ENCODE measurements around the gene PPFIBP2.

PPFIBP2 gene

GRCh38 chr11:7555052-7555699, 41.4 kb downstream of the PPFIBP2 start:
- FAIRE-seq: no peak

GRCh38 chr11:7558046-7558445, 44.2 kb downstream of the PPFIBP2 start:
- FAIRE-seq: no peak

GRCh38 chr11:7559398-7560283, 45.8 kb downstream of the PPFIBP2 start:
- FAIRE-seq: no peak

DNA sequence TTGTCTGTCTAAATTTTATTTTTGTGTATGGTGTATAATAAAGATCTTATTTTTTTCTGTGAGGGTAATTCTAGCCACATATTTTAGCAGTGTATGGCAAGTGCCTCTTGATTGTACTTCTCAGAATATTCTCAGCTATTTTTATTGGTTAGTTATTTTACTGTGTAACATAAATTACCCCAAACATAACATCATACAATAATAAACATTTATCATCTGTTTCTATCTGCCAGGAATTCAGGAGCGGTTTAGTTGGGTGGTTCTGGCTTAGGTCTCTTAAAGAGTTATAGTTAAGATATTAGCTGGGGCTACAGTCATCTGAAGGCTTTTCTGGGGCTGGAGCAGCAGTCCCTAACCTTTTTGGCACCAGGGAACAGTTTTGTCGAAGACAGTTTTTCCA, 47.8 kb downstream of the PPFIBP2 start:
- FAIRE-seq: no peak

DNA sequence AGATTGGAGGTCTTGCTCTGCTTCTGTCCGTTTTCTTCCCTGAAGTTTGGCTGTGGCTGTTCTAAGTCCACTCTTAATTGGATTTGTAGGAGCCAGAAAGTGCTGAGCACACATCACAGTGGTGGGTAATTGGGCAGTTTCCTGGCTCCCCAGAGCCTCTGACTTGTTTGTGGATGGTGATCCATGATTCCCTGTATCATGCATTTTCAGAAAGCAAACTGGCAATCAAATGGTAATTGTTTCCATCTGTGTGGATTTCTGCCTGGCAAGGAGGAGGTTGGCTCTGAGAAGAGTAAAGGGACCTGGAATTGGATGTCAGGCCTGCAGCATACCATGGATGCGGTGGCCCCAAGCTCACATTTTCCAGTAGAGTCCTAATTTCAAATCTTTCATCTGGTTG, 49.5 kb downstream of the PPFIBP2 start:
- no peak for FAIRE-seq

DNA sequence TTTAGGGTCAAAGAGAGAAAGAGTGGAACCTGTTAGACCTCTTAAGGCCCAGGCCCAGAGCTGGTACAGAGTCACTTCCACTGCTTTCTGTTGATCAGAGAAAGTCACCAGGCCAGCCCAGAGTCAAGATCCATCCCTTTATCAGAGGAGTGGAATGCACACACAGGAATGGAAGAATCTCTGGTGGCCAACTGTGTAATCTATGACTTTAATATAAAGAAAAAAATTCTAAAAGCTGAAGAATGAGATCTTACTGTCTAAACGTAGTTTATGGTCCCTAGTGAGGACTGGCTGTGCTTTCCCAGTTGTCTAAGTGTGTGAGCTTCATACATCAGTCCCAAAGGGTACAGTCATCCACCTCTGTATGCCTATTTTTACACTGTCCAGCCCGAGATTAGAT, 51.0 kb downstream of the PPFIBP2 start:
- FAIRE-seq: no peak

DNA sequence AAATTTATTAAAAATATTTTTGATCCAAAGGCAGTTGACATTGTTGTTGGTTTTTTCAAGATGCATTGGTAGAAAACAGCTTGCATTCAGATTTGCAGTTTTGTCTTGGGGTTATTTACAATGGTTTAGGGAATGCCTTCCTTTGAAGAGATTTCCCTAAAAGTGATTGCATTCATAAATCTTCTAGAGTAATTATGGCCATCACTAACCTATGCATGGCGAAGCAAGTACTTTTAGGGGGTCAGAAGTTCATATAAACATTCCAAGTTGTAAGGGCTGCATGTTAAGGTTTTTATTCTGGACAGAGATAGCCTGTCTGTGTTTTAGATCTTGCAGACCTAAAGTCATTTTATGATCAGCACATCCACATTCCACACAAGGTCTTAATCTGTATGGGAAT, 53.5 kb downstream of the PPFIBP2 start:
- no peak for FAIRE-seq

DNA sequence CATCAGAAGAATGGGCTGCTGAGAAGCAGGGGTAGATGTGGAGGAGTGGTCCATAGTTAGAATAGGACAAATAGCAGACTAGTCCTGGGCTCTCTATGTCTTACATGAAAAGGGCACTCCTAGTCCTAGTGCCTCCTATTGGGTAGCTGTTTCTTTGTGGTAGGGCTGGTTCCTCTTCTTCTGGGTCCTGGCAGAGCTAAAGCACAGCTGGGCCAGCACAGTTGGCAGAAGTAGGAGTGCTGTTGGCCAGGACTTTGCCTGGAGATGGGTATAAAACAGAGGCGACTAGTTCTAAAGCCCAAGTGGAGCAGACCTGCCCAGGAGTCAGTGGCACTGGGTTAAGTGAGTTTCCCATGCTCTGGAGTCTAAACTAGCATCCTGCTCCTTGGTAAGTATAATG, 55.2 kb downstream of the PPFIBP2 start:
- no peak for FAIRE-seq

DNA sequence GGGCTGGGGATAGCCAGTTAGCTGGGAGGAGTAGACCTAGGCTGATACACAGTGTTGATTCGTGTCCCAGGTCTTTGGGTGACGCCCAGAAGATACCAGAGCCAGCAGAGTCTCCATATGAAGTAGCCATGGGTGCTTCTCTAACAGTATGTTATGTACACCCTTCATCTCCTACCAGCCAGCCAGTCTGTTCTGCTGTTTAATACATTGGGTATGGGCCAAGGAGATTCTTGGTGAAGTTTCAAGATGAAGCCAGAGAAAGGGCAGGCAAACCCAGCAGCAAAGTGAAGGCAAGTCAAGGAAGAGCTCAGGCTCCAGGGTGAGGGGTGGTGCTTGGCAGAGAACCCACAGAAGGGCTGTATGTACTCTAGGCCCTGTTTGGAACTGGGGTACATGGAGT, 56.4 kb downstream of the PPFIBP2 start:
- no peak for FAIRE-seq

GRCh38 chr11:7570938-7571521, 57.2 kb downstream of the PPFIBP2 start:
- FAIRE-seq: no peak

DNA sequence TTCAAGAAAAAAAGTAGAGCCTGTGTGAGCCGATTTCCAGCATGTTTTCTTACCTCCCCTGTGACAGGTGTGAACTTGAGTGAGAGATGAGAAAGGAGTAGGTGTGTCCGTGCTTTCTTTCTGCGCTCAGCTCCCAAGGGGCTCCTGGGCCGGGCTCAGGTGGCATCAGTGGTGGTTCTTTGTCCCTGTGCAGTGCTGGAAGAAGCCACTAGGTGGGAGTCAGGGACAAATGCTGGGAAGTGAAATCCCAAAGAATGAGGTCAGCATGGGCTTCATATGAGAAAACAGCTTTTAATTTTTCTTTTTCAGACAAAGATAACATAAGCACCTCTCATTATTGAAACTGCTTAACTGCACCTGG, 57.8 kb downstream of the PPFIBP2 start:
- FAIRE-seq: no peak

DNA sequence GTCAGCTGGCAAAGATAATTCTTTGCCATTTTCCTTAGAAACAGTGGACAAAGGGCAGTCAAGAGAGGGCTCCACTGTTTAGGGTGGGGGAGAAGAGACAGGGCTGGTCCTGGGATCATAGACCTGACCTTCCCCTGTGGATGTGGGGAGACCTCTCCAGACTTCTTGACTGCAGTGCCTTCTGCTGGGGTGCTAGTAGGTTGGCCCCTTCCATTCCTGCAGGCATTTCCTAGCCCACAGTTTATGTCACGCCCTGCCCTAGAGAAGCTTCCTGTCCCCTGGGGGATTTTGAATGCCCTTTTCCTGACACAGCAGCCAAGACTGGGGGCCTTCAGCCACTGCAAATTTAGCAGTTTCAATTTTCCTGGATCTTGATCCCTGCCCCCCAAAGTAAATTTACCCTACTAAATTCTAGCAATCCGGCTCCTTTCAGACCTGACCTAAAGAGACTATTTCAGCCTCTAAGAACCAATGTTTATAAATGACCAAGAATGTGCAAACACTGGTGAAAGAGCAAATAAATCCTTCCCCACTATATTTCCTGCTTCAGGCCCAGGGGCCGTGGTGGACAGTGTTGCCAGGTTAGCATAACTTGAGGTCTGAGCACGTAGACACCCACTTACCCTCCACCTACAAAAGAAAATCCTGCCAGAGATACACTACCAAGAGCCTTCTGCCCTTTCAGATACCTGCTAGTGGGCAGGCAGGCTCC, 58.4 kb downstream of the PPFIBP2 start:
- no peak for FAIRE-seq

DNA sequence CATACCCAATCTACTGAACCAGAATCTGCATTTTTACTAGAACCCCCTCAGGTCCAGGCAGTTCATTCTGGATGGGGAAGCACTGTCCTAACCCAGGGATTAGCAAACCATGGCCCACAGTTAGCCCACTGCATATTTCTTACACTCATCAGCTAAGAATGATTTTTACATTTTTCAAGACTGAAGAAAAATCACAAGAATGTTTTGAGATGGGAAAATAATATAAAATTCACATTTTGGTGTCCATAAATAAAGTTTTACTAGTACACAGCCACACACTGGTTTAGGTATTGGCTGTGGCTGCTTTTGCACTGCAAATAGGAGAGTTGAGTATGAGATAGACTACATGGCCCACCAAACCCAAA, 59.4 kb downstream of the PPFIBP2 start:
- FAIRE-seq: no peak

DNA sequence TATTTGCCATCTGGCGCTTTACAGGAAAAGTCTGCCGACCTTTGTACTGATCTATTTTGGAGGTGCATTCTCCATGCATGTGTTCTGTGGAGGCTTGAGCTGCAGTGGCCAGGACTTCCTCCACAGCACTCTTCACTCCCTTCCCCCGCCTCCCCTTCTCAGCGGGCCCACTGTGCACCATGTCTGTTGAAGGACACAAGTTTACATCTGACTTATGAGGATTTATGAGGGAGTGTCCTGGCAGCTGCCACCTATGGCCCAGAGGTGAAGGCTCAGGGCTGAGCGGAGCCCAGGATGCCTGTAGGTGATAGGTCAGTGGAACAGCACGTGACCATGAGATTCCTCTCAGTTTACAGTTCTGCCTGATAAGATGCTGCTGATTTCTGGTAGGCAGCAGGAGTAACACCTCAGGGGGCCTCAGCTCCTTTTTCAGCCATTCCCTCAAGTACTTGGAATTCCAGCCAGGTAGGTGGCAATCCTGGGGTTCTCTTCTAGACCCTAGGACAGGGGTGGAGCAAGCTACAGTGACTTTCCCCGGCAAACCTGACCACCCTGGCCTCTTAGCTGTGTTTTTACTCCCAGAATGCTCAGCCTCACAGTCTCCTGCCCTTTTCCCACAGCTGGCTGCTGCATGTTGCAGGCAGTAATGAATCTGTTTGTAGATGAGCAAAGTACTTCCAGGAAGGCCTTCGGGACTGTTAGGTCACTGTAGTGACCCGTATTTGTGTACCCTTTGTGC, 59.9 kb downstream of the PPFIBP2 start:
- no peak for FAIRE-seq

- no peak for FAIRE-seq
Observed at GRCh38 chr11:7574491-7575130, 60.8 kb downstream of the PPFIBP2 start.

DNA sequence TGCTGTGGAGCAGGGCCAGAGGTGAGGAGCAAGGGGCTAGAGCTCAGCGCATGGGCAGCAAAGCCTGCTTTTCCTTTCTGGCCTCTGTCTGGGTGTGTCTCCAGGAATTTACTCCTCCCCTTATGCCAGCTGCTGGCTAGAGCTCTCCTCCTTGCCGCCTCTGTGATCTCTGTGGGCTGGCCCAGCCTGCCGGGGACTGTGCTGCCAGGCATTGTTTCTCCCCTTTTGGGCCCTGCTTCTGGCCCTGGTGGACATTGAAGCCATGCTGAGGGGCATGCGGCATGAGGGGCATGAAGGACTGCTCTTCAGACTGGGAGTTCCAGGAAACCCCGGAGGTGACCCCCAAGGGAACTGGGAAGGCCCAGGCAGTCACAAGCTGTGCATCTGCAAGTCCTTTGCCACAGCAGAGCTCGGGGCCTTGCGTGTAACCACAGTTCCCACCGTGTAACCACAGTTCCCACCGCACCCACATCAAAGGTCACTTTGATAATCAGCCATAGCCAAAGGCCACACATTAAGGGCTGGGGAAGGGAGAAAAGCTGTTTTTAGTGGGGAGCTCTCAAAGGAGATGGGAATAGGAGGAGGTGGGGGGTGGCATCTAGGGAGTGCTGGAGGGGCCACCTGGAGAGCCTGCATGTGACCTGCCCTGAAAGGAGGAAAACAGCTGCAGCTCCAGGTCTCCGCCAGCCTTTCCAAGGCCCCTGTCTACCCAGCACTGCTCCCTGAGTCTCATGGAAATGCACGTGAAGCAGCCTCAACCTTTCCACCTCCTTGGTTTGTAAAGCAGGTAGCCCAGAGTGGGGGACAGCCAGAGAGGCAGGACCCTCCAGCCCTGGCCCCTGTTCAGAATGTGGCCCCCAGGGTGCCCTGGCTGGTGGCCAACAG, 62.3 kb downstream of the PPFIBP2 start:
- no peak for FAIRE-seq

GRCh38 chr11:7576726-7577290, 63.0 kb downstream of the PPFIBP2 start:
- FAIRE-seq: no peak

DNA sequence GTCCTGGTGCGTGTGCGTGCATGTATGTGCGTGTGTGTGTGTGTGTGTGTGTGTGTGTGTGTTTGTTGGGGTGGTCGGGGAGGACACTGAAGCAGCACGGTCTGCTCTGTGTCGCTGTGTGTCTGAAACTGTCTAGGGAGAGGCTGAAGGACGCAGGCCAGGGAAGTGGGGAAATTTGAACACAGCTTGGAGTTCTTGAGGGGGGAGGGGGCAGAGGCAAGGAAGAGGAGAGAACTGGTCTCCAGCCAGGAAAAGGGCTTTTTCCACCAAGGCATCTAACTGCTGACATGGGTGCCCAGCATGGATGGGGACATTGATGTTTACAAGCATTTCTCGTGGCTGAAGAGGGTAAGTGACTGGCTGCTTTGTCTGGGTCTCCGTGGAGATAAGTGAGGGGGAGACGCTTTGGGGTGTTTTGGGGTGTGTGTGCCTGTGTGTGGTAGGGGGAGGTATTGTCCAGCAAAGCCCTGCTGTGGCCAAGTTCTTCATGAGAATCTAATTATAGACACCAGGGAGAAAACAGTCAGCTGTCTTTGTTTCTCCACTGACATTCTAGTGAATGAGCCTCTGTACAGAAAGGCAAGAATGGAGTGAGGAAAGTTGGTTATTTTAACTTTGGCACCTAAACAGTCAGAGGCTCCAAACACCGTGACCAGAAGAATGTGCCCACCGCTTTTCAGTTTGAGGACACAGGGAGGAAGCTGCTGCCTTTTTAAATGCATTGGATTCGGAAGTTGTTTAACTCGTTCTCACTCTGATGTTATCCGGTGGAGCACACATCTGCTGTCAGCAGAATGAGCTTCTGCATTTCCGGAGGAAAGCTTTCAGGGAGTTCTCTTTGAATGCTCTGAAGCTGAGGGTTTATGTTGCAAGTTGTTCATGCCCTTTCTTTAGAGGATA, 63.7 kb downstream of the PPFIBP2 start:
- no peak for FAIRE-seq

DNA sequence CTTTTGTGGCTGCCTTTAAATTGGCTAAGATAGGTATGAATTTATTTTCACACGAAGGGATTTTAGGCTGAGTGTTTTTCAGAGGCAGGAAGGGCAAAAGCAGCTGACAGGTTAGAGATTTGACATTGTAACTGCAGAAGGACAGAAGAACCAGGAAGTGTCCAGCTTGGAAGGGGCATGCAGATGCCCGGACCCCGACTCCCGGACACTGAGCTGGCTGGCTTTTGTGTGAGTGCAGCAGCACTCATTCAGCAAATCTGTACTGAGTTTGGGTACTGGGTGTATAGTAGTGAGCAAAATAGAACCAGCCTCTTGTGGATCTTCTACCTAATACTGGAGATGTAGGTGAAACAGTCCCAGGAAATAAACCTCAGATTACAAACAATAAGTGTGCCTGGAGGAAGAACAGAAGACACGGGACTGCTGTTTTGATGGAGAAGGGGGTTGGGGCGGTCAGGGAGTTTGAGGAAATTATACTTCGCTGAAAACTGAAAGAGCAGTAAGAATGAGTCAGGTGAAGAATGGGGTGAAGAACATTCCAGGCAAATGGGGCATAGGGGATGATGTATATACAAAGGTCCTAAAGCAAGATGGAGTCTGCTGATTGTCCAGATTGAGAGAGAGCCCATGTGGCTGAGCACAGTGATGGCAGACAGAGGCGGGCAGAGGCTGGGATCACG, 64.6 kb downstream of the PPFIBP2 start:
- FAIRE-seq: no peak
